Fibroblast of lung (primary cell): Measurements from ENCODE around the gene SDHB.

Source experiments
- EZH2 ChIP-seq: IDR thresholded peaks from 2 replicates; pipeline ENCODE4 v1.5.1; 2012; ENCODE audit warnings: low read length, control low read depth, mild to moderate bottlenecking; ENCODE audit errors: missing control alignments
- TF ChIP-seq, protein P1 (sequence below), 2 donors: IDR thresholded peaks in 1 of 2; conservative IDR thresholded peaks in 1 of 2; 1 replicate in 1 of 2; 2 replicates in 1 of 2; pipeline ENCODE4 v1.5.1; 2011 to 2012; ENCODE audit warnings: low read length in 2 of 2, control low read depth in 1 of 2, inconsistent platforms in 1 of 2, low read depth in 1 of 2, mild to moderate bottlenecking in 1 of 2

GRCh38 chr1:16992102-16992501 lies 61.7 kb downstream of the SDHB start:
- TF ChIP-seq, protein P1, sequence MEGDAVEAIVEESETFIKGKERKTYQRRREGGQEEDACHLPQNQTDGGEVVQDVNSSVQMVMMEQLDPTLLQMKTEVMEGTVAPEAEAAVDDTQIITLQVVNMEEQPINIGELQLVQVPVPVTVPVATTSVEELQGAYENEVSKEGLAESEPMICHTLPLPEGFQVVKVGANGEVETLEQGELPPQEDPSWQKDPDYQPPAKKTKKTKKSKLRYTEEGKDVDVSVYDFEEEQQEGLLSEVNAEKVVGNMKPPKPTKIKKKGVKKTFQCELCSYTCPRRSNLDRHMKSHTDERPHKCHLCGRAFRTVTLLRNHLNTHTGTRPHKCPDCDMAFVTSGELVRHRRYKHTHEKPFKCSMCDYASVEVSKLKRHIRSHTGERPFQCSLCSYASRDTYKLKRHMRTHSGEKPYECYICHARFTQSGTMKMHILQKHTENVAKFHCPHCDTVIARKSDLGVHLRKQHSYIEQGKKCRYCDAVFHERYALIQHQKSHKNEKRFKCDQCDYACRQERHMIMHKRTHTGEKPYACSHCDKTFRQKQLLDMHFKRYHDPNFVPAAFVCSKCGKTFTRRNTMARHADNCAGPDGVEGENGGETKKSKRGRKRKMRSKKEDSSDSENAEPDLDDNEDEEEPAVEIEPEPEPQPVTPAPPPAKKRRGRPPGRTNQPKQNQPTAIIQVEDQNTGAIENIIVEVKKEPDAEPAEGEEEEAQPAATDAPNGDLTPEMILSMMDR (conservative IDR thresholded peaks at IDR 0.05 in 1 of 2, IDR thresholded peaks at IDR 0.05 in 1 of 2; ENCODE audit: low read depth in 1 of 2, low read length in 2 of 2): no peak
- TF ChIP-seq EZH2: no peak
